ENCODE data around the gene ZFAND2B.

DNA sequence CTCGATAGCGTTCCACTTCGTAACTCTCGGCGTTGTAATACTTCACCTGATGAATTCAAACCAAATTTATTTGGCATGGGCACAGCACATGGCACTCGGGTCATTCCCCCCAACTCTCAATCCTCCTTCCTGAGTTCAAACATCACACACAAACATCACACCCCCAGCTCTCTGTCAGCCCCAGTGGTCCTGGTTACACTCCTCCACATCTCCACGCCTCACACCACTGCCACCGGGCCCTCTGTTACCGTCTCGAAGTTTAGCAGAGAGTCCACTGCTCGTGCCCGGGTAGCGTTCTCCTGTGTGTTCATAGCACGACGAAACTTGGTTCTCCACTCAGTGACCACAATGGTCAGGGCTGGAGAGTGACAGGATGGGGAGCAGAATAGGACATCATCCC lies 7.6 kb downstream of the ZFAND2B start:
- TF ChIP-seq POLR2A (IDR thresholded peaks at IDR 0.05; ENCODE audit: low read depth, low read length) = no peak
- TF ChIP-seq POLR2AphosphoS5 (IDR thresholded peaks at IDR 0.05; ENCODE audit: low read depth, low read length) = no peak
- no peak for TF ChIP-seq TAF1 (IDR thresholded peaks at IDR 0.05; ENCODE audit: low read depth, low read length)
- no peak for TF ChIP-seq POU2F2 (IDR thresholded peaks at IDR 0.05; ENCODE audit: low read depth, low read length)
- no peak for TF ChIP-seq PAX5 (IDR thresholded peaks at IDR 0.05; ENCODE audit: insufficient read depth, low read length, severe bottlenecking)
- TF ChIP-seq SPI1 (IDR thresholded peaks at IDR 0.05; ENCODE audit: low read depth, low read length) = no peak
